Peyer's patch (tissue), 4 donors: ENCODE results near the gene PARVA.

Experiments
- POLR2A ChIP-seq, 2 donors: fragments of 450-650 bp; IDR thresholded peaks; one replicate each; pipeline ENCODE4 v1.5.1; 2017; ENCODE audit warnings: antibody characterized with exemption in 2 of 2, mild to moderate bottlenecking in 2 of 2, moderate library complexity in 2 of 2
- TF ChIP-seq, protein P1 (sequence below), 6 experiments: fragments of 450-650 bp in 4 of 6; fragments of 200-600 bp in 2 of 6; sonication (generic) in 1 of 6; IDR thresholded peaks; one replicate each; pipeline ENCODE4 v1.5.1; 2017 to 2019; ENCODE audit warnings: antibody characterized with exemption in 6 of 6, mild to moderate bottlenecking in 3 of 6, moderate library complexity in 1 of 6

DNA sequence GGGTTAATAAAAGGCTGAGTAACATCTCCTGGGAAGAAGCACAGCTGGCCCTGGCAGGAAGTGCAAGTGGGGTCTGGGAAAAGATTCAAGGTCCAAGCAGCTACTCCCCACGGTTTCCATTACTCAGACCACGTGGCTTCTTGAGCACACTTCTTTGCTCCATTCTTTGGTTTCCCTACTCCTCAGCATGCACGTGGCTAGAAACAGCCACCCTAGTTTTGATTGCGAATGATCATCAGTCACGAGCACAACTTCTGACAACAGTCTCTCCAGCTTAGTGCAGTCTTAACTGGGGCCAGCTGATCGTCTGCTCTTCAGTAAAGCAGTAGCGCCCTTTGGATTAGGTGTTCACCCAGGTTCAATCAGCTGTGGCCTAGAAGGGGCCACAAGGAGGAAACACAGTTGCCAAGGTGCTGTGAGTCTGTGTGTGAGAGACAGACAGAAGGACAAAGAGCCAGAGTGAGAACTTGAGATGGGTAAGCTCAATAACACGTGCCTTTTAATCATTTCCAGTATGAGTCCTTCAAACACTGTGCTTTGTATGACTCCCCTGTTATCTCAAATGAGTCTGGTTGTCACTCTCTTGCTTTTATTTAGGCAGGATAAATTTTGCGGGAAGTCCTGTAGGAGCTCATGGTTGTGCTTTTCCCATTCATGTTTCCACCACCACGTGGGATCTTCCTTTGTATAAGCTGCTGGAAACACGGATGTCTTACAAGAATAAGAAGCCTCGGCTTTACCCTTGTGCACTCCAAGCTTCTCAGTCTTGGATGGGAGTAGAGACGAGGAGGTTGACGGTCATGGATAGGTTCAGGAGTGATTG, 901 bp upstream of the PARVA start:
- TF ChIP-seq, protein P1, sequence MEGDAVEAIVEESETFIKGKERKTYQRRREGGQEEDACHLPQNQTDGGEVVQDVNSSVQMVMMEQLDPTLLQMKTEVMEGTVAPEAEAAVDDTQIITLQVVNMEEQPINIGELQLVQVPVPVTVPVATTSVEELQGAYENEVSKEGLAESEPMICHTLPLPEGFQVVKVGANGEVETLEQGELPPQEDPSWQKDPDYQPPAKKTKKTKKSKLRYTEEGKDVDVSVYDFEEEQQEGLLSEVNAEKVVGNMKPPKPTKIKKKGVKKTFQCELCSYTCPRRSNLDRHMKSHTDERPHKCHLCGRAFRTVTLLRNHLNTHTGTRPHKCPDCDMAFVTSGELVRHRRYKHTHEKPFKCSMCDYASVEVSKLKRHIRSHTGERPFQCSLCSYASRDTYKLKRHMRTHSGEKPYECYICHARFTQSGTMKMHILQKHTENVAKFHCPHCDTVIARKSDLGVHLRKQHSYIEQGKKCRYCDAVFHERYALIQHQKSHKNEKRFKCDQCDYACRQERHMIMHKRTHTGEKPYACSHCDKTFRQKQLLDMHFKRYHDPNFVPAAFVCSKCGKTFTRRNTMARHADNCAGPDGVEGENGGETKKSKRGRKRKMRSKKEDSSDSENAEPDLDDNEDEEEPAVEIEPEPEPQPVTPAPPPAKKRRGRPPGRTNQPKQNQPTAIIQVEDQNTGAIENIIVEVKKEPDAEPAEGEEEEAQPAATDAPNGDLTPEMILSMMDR (IDR thresholded peaks at IDR 0.05): no peak
- no peak for TF ChIP-seq POLR2A (IDR thresholded peaks at IDR 0.05)
